Measurements from ENCODE around the gene PPP2CA.

PPP2CA gene

DNA sequence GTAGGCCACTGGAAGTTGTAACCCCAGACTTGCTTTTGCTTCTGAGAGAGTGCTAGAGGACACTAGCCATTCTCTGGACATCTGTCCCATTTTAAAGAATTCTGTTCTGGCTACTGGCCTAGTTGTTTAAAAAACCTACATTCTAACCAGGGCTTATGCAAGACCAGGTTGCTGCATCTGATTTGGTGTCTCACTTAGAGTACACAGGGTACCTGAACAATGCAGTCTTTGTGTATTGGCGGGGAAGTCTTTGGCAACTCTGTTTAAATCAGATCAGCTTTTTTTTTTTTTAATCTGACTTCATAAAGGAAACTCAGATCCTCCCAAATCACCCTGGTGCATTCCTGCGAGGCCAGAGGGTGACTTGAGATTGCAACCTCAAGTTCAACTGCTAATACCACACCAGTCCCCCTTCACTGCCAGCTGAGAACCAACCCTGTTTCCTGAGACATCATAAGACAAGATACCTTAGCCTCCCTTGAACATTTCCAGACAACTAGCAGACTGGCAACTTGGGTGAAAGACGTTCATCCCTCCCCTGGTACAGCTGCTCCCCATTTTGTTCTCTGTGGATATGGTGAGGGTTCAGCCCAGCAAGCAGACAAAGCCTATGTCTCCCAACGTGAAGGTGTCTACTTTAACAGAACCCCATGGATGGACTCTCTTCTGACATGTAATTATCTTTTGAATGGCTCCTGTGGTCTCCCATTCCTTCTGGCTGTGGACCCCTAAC lies 76.1 kb downstream of the PPP2CA start:
- Histone ChIP-seq H3K79me2 (ENCODE audit: insufficient read depth, low read length) (no peaks in the 10 kb centered on the region), H3K27me3 (ENCODE audit: low read length) (no peaks in the 10 kb centered on the region), H3F3A (ENCODE audit: insufficient read depth) (no peaks in the 10 kb centered on the region), H4K20me1 (ENCODE audit: low read depth, low read length) (no peaks in the 10 kb centered on the region), H3K9ac (ENCODE audit: low read length) (no peak overlapping the region), H3K27ac (ENCODE audit: low read depth, low read length) (no peak overlapping the region), H3K4me3 (ENCODE audit: insufficient read depth, low read length, poor library complexity, severe bottlenecking) (no peak overlapping the region), H3K4me2 (ENCODE audit: low read depth, low read length, poor library complexity, severe bottlenecking) (no peak overlapping the region), H3K9me3 (ENCODE audit: insufficient read depth, low read length) (no peaks in the 10 kb centered on the region), H3K9me2 (replicated peaks; ENCODE audit: insufficient read depth, low read length) (no peaks in the 10 kb centered on the region), H2AFZ (ENCODE audit: low read depth, low read length, severe bottlenecking) (no peak overlapping the region), H3K36me3 (ENCODE audit: low read length) (no peaks in the 10 kb centered on the region)
- TF ChIP-seq EZH2phosphoT487 (conservative IDR thresholded peaks at IDR 0.05; ENCODE audit: low read length): no peak

DNA sequence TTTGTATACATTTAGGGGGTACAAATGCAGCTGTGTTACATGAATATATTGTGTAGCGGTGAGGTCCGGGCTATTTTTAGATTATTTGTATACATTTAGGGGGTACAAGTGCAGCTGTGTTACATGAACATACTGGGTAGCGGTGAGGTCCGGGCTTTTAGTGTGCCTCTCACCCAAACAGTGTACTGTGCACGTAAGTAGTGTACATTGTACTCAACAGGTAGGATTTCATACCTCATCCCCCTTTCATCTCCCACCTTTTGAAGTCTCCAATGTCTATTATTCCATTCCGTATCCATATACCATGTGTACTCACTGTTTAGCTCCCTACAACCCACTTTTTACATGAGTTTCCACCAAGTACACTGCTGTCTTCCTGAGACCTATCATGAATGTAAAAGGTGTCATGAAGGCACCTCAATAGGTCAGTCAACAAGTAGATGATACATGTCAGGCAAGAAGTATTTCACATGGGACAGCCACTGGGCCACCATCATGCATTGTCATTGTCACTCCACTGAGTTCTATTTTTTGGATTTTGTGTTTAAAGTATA lies 76.8 kb downstream of the PPP2CA start:
- Histone ChIP-seq H3K27me3 (ENCODE audit: low read length) (no peaks in the 10 kb centered on the region), H3K9ac (ENCODE audit: low read length) (no peak overlapping the region), H3K9me3 (ENCODE audit: insufficient read depth, low read length) (no peaks in the 10 kb centered on the region), H3K79me2 (ENCODE audit: insufficient read depth, low read length) (no peaks in the 10 kb centered on the region), H2AFZ (ENCODE audit: low read depth, low read length, severe bottlenecking) (no peak overlapping the region), H3K27ac (ENCODE audit: low read depth, low read length) (no peak overlapping the region), H3K4me3 (ENCODE audit: insufficient read depth, low read length, poor library complexity, severe bottlenecking) (no peak overlapping the region), H4K20me1 (ENCODE audit: low read depth, low read length) (no peaks in the 10 kb centered on the region), H3K36me3 (ENCODE audit: low read length) (no peaks in the 10 kb centered on the region), H3F3A (ENCODE audit: insufficient read depth) (no peaks in the 10 kb centered on the region), H3K4me2 (ENCODE audit: low read depth, low read length, poor library complexity, severe bottlenecking) (no peak overlapping the region), H3K9me2 (replicated peaks; ENCODE audit: insufficient read depth, low read length) (no peaks in the 10 kb centered on the region)
- no peak for TF ChIP-seq EZH2phosphoT487 (conservative IDR thresholded peaks at IDR 0.05; ENCODE audit: low read length)
- TF ChIP-seq, protein P1, sequence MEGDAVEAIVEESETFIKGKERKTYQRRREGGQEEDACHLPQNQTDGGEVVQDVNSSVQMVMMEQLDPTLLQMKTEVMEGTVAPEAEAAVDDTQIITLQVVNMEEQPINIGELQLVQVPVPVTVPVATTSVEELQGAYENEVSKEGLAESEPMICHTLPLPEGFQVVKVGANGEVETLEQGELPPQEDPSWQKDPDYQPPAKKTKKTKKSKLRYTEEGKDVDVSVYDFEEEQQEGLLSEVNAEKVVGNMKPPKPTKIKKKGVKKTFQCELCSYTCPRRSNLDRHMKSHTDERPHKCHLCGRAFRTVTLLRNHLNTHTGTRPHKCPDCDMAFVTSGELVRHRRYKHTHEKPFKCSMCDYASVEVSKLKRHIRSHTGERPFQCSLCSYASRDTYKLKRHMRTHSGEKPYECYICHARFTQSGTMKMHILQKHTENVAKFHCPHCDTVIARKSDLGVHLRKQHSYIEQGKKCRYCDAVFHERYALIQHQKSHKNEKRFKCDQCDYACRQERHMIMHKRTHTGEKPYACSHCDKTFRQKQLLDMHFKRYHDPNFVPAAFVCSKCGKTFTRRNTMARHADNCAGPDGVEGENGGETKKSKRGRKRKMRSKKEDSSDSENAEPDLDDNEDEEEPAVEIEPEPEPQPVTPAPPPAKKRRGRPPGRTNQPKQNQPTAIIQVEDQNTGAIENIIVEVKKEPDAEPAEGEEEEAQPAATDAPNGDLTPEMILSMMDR (IDR thresholded peaks at IDR 0.05; ENCODE audit: insufficient read depth, low read length, poor library complexity, severe bottlenecking): no peak

DNA sequence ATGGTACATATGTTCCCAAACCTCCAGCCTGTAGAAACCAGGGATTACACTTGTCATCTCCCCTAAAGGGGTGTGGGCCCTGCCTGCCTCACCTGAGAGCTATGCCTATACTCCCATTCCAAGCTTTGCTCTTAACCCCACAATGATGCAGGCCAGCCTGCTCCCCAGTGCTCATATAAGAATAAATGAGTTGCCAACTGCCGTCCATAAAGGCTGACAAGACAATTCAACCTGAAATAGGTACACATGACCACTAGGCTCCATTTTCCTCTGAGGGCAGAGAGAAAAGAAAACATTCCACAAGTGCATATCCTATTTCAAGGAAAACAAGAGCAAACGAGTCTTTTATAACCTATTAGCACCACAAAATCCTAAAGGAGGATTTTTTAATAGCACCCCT lies 77.6 kb downstream of the PPP2CA start:
- no peak overlapping the region for H2AFZ ChIP-seq (ENCODE audit: low read depth, low read length, severe bottlenecking)
- H3K27me3 ChIP-seq (ENCODE audit: low read length): no peaks in the 10 kb centered on the region
- no peak overlapping the region for H3K27ac ChIP-seq (ENCODE audit: low read depth, low read length)
- no peak overlapping the region for H3K9ac ChIP-seq (ENCODE audit: low read length)
- H3K9me2 ChIP-seq (replicated peaks; ENCODE audit: insufficient read depth, low read length): no peaks in the 10 kb centered on the region
- no peak overlapping the region for H3K4me2 ChIP-seq (ENCODE audit: low read depth, low read length, poor library complexity, severe bottlenecking)
- H4K20me1 ChIP-seq (ENCODE audit: low read depth, low read length): no peaks in the 10 kb centered on the region
- TF ChIP-seq EZH2phosphoT487 (conservative IDR thresholded peaks at IDR 0.05; ENCODE audit: low read length): no peak
- TF ChIP-seq, protein P1 (IDR thresholded peaks at IDR 0.05; ENCODE audit: insufficient read depth, low read length, poor library complexity, severe bottlenecking): no peak
- H3K4me3 ChIP-seq (ENCODE audit: insufficient read depth, low read length, poor library complexity, severe bottlenecking): no peak overlapping the region
- no peaks in the 10 kb centered on the region for H3K79me2 ChIP-seq (ENCODE audit: insufficient read depth, low read length)
- no peaks in the 10 kb centered on the region for H3K36me3 ChIP-seq (ENCODE audit: low read length)
- no peaks in the 10 kb centered on the region for H3K9me3 ChIP-seq (ENCODE audit: insufficient read depth, low read length)
- H3F3A ChIP-seq (ENCODE audit: insufficient read depth): no peaks in the 10 kb centered on the region
